GM21737 (cell line): Measurements from ENCODE around the gene NSD2.
"Not testable (repeated sequence)": the region's sequence is repeated elsewhere in the genome, so short reads cannot be mapped to it uniquely, and the experiment has no call there.

Experiments used
- ATAC-seq: cut with Tn5 transposase; IDR thresholded peaks from one replicate; pipeline ENCODE4 v1.9.1; 2021; ENCODE audit warnings: mild to moderate bottlenecking, moderate library complexity; ENCODE audit not compliant: unreplicated experiment

Gene NSD2

DNA sequence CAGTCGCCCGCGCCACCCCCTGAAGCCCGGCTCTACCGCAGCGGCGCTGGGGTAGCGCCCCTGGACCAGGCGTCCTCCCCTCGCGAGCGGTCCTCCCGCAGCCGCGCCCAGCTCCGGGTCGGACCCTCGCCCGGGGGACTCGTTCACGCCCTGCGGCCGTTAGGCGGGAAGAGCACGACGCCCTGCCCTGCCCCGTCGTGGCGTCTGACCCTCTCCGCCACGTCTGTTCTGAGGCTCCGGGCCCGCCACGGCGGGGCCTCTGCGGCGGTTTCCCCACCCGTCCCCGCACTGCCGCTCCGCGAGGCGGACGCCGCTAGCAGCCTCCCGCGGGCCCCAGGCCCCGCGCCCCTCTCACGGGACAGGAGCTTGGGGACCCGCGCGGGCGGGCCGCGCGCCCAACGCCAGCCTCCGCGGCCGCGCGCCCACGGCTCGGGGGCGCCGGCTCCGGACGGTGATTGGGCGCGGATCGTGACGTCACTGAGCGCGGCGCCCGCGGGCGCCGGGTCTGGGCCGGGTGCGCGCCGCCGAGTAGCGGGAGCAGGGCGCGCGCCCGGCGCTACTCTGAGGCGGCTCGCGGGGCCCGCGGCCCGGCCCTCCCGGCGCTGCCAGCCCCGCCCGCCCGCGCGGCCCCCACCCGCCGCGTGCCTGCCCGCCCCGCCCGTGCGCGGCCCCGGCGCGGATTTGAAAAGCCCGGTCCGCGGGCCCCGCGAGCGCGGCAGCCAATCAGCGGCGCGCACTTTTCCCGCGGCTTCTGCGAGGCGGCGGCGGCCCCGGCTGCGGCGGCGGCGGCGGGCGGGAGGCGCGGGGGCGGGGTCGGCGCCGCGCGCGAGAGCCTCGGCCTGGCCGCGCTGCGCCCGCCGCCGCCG lies at the start of gene NSD2:
Gene NSD2, plus strand, starts transcription at position 816 of the 866 bp plus-strand sequence. CDS start 29,262 bp downstream, outside the sequence.
- peak; percentile 52 for ATAC-seq

- ATAC-seq, result no peak
Measured at GRCh38 chr4:1821679-1822567, 49.3 kb upstream of the NSD2 start.

- no peak for ATAC-seq
Measured at GRCh38 chr4:1822568-1823544, 48.3 kb upstream of the NSD2 start.

- ATAC-seq, result no peak
Measured at GRCh38 chr4:1823545-1823932, 47.7 kb upstream of the NSD2 start.

- no peak for ATAC-seq
Measured at GRCh38 chr4:1824746-1825145, 46.4 kb upstream of the NSD2 start.

- ATAC-seq, result no peak
Measured at GRCh38 chr4:1825326-1825725, 45.9 kb upstream of the NSD2 start.

DNA sequence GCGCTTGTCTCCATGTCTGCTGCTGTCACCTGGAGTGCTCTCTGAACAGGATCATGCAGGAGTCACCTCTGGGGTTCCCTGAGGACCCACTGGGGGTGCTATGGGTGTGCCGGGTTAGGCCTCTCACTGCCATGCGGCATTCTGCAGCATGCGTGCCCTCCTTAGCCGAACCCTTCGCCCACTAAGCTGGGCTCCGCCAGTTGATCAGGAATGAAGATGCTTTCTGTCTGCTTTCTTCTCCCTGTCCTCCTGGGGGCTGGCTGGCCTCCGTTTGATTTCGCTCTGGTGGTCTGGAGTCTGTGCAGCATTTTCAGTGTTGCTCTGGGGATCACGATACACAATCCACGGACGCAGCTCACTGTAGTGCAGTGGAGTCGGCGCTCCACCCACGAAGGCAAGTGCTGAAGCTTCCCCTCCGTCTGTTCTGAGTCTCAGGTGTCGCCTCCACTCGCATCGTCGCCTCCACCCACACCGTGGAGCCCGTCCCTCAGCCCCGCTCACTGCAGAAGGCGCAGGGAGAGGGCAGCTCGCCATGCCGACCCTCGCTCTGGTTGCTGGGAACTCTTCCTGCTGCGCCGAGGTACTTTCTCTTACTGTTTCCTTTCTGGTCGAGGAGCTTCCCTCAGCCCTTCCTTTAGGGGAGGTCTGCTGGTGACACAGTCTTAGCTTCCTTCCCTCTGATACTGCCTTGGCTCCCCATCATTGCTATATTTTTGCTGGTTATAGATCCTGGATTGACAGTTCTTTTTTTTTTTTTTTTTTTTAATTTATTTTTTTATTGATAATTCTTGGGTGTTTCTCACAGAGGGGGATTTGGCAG lies 44.5 kb upstream of the NSD2 start:
- no peak for ATAC-seq

- no peak for ATAC-seq
Measured at GRCh38 chr4:1830234-1830633, 41.0 kb upstream of the NSD2 start.

- ATAC-seq, result no peak
Measured at GRCh38 chr4:1830642-1831228, 40.5 kb upstream of the NSD2 start.

DNA sequence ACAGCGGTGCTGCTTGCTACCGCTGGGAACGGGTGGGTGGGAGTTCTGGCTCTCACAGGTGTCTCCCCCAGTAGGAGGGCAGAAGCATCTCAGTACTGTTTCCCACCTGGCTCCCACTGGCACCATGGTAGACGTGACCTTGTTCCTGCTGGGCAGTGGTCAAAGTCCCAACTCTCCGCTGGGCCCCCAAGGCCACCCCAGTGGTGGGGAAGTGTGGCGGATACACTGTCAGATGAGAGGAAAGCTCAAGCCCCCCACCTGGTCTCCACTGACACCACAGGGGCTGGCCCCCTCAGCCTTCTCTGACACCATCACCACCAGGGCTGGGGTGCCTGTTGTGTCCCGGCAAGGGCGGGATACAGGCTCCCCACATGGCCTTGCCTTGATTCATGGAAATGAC lies 39.9 kb upstream of the NSD2 start:
- no peak for ATAC-seq

- no peak for ATAC-seq
Measured at GRCh38 chr4:1832690-1833089, 38.5 kb upstream of the NSD2 start.

DNA sequence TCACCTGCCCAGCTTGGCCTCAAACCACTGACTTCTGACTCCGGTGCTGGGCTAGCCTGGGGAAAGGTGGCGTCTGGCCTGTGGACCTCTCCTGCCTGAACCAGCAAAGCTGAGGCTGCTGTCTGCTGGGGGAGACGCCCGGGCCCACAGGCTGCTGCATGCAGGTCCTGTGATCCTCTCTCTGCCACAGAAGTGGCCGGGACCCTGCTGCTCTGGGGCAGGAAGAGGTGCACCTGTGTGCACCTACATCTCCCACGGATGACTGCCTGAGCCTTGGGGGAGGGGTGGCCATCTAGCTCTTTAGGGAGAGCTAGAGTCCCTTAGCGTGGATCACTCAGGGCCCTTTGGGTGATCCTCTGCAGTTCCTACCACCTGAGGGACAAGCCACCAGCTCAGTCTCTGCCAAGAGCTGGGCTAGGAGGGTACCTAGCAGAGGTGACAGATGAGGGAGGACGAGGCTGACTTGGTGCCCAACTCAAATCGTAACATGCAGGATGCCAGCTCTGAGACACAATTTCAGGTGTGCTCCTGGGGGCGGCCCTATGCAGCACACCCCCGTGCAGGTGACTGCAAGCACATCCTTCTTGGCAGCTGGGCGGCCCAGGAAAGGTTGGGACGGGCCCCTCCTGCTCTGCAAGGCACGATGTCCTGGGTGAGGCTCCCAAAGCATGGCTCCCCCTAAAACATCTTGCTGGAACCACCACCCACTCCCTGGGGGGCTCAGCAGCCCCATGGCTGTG lies 37.7 kb upstream of the NSD2 start:
- no peak for ATAC-seq

DNA sequence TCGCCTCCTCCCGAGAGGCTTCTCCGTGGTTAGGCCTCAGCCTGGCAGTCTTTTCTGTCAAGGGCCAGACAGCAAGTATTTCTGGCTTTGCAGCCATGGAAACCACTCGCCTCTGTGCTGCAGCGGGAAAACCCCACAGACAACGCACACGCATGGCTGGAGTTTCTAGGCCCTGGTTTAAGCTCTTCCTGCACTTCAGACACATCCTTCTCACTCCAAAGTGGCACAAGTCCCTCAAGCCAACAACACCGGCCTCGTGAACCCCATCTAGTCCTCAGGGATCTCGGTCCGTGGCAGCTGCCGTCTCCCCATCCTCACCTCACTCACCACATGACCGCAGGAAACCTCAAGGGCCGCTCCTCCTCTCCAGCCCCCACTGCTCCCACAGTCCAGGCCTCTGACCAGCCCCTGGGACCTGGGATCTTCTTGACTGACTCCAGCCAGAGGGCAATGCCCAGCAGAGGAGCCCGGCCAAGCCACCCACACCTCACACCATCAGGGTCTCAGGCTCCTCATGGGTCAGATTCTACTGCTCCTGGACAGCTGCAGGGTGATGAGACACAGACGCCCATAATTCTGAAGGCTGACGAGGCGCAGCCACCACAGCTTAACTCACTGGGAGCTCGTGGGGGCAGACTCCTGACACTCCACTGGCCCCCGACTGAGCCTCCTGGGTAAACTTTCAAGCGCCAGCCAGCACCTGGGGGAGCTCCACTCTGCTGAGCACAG lies 37.0 kb upstream of the NSD2 start:
- peak; percentile 73 for ATAC-seq

GRCh38 chr4:1835836-1836235 lies 35.4 kb upstream of the NSD2 start:
- not testable (repeated sequence) for ATAC-seq

DNA sequence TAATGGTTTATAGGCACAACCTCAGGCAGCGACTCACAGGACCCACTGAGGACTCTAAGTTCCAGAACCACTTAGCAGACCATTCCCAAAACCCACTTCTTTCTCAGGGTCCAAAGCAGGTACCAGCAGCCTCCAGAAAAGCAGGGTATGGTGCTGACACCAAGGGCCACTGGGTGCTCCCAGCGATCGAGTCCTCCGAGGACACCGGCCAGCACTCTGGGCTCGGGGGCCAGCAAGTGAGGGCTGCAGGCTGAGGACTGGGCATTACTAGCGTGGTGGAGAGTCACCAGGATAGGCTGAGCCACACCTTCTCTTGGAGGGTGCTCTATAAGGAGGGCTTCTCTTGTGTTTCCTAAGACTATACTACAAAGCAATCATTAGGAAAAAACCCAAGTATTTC lies 34.5 kb upstream of the NSD2 start:
- ATAC-seq, result no peak

DNA sequence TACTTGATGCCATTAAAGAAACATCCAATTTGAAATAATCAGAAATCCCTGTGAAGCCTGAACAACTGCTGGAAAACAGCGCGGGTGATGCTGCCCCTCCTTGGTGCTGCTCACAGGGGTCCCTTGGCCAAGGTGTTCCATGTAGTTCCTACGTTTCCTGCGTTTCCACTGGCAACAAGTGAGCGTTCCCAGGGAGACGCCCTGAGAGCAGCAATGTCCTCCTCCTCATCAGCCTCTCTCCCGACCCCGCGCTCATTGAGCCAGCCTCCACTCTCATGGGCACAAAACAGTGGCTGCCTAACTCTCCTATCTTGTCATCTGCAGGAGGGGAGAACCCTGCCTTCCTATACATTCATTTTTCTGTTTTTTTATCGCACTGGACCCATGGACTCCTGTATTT lies 34.1 kb upstream of the NSD2 start:
- no peak for ATAC-seq

GRCh38 chr4:1839282-1839681 lies 31.9 kb upstream of the NSD2 start:
- no peak for ATAC-seq
